A549 (cell line): ENCODE measurements around the gene FAM78A.

Experiments used
- HOXA7 ChIP-seq: fragments of 250-450 bp; sonication (Bioruptor Pico); IDR thresholded peaks from 2 replicates; pipeline ENCODE4 v1.5.0; 2020; ENCODE audit warnings: mild to moderate bottlenecking, moderate library complexity
- JUN ChIP-seq, 2 experiments: fragments of >200 bp; sonication (Bioruptor Twin); formaldehyde crosslinking; IDR thresholded peaks; 2 replicates in 1 of 2; 3 replicates in 1 of 2; pipeline ENCODE4 v1.6.1; 2016 to 2017
- KDM1A ChIP-seq: fragments of 200-600 bp; sonication (generic); IDR thresholded peaks from 2 replicates; pipeline ENCODE4 v1.6.1; 2016; ENCODE audit warnings: low read depth, mild to moderate bottlenecking
- RARB ChIP-seq: fragments of 250-450 bp; sonication (Bioruptor Pico); IDR thresholded peaks from 2 replicates; pipeline ENCODE4 v1.8.0; 2021; ENCODE audit warnings: mild to moderate bottlenecking, moderate library complexity
- TF ChIP-seq, protein P1 (sequence below): fragments of 200-600 bp; sonication (generic); IDR thresholded peaks from 2 replicates; pipeline ENCODE4 v1.6.1; 2016; ENCODE audit warnings: antibody characterized with exemption, mild to moderate bottlenecking, moderate library complexity
- TF ChIP-seq, protein P2 (sequence below): fragments of >200 bp; sonication (Bioruptor Twin); formaldehyde crosslinking; IDR thresholded peaks from 3 replicates; pipeline ENCODE4 v1.5.1; 2016

DNA sequence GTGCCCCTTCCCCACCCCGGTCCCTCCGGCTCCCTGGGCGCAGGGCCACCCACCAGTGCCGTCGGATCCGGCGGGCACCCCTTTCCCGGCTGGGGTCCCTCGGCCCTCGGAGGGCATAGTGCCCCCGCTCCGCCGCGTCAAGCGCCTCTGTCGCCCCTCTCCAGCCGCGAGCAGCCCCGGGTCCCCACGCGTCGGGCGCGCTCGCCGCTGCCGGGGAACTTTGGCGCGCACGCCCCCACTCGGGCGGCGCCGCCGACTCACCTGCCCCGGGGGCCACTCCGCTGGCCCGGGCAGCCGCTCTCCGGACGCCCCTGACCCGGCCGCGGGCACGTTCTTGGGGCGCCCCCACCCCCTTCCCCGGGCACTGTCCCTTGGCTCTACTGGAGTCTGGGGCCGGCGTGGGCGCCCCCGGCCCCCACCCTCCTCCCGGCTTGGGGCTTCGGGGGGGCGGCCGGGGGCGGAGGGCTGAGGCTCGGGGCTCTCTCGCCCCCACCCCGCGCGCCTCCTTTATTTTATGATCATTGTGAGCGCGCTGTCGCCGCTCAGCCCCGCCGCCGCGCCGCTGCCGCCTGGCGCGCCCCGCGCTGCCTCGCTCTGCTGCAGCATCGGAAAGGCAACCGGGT, 1.1 kb upstream of the FAM78A start:
- TF ChIP-seq KDM1A (no peak), HOXA7 (CRISPR knock-in tag) (no peak), RARB (CRISPR knock-in tag) (no peak), JUN (IDR thresholded peaks at IDR 0.05) (no peak)
- TF ChIP-seq, protein P1, sequence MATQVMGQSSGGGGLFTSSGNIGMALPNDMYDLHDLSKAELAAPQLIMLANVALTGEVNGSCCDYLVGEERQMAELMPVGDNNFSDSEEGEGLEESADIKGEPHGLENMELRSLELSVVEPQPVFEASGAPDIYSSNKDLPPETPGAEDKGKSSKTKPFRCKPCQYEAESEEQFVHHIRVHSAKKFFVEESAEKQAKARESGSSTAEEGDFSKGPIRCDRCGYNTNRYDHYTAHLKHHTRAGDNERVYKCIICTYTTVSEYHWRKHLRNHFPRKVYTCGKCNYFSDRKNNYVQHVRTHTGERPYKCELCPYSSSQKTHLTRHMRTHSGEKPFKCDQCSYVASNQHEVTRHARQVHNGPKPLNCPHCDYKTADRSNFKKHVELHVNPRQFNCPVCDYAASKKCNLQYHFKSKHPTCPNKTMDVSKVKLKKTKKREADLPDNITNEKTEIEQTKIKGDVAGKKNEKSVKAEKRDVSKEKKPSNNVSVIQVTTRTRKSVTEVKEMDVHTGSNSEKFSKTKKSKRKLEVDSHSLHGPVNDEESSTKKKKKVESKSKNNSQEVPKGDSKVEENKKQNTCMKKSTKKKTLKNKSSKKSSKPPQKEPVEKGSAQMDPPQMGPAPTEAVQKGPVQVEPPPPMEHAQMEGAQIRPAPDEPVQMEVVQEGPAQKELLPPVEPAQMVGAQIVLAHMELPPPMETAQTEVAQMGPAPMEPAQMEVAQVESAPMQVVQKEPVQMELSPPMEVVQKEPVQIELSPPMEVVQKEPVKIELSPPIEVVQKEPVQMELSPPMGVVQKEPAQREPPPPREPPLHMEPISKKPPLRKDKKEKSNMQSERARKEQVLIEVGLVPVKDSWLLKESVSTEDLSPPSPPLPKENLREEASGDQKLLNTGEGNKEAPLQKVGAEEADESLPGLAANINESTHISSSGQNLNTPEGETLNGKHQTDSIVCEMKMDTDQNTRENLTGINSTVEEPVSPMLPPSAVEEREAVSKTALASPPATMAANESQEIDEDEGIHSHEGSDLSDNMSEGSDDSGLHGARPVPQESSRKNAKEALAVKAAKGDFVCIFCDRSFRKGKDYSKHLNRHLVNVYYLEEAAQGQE: no peak
- TF ChIP-seq, protein P2, sequence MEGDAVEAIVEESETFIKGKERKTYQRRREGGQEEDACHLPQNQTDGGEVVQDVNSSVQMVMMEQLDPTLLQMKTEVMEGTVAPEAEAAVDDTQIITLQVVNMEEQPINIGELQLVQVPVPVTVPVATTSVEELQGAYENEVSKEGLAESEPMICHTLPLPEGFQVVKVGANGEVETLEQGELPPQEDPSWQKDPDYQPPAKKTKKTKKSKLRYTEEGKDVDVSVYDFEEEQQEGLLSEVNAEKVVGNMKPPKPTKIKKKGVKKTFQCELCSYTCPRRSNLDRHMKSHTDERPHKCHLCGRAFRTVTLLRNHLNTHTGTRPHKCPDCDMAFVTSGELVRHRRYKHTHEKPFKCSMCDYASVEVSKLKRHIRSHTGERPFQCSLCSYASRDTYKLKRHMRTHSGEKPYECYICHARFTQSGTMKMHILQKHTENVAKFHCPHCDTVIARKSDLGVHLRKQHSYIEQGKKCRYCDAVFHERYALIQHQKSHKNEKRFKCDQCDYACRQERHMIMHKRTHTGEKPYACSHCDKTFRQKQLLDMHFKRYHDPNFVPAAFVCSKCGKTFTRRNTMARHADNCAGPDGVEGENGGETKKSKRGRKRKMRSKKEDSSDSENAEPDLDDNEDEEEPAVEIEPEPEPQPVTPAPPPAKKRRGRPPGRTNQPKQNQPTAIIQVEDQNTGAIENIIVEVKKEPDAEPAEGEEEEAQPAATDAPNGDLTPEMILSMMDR: 0 out of 3 replicates have a peak, but pooled peaks have one; percentile 9
